Measurements from ENCODE around the gene RABGEF1.

Gene RABGEF1

GRCh38 chr7:66725843-66726242 is 14.7 kb upstream of the RABGEF1 start:
- TF ChIP-seq YY1 (IDR thresholded peaks at IDR 0.05; ENCODE audit: insufficient read depth, insufficient read length) (no peak), ZNF274 (IDR thresholded peaks at IDR 0.05; ENCODE audit: low read depth, low read length) (no peak), SUZ12 (IDR thresholded peaks at IDR 0.05; ENCODE audit: extremely low read depth, insufficient read depth, insufficient read length) (no peak)
- Histone ChIP-seq H3K9me3 (ENCODE audit: insufficient read depth, low read length) (peaks cover 14% of the 10 kb centered on the region), H3K4me3 (ENCODE audit: insufficient read length, low read depth) (no peak overlapping the region), H3K27me3 (ENCODE audit: insufficient read depth, insufficient read length) (no peaks in the 10 kb centered on the region), H3K9ac (ENCODE audit: insufficient read length, low read depth) (no peak overlapping the region), H3K36me3 (ENCODE audit: insufficient read depth, insufficient read length, low read length) (peaks cover 20% of the 10 kb centered on the region), H3K4me1 (ENCODE audit: insufficient read depth, insufficient read length) (no peaks in the 10 kb centered on the region)
- no peak for DNase-seq (ENCODE audit: low read depth, low spot score)

DNA sequence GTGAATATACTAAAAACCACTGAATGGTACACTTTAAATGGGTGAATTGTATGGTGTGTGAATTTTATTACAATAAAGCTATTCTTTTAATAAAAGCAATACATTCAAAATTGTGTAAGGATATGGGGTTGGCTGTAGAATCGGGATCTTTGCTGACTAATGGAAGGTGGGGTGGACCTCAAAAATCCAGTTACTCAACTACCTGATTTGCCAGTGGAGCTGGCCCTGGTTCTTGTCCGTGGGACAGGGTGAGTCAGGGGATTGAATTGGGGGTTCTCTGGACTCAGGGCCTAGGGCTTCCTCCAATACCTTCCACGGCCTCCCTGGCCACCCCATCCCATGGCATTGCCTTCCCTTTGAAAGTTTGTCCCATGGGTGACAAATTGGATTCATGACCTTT is 13.5 kb upstream of the RABGEF1 start:
- TF ChIP-seq YY1 (IDR thresholded peaks at IDR 0.05; ENCODE audit: insufficient read depth, insufficient read length) (no peak), SUZ12 (IDR thresholded peaks at IDR 0.05; ENCODE audit: extremely low read depth, insufficient read depth, insufficient read length) (no peak), ZNF274 (IDR thresholded peaks at IDR 0.05; ENCODE audit: low read depth, low read length) (no peak)
- Histone ChIP-seq H3K4me3 (ENCODE audit: insufficient read length, low read depth) (no peak overlapping the region), H3K36me3 (ENCODE audit: insufficient read depth, insufficient read length, low read length) (peaks cover 15% of the 10 kb centered on the region), H3K27me3 (ENCODE audit: insufficient read depth, insufficient read length) (no peaks in the 10 kb centered on the region), H3K9me3 (ENCODE audit: insufficient read depth, low read length) (peaks cover 14% of the 10 kb centered on the region), H3K4me1 (ENCODE audit: insufficient read depth, insufficient read length) (no peaks in the 10 kb centered on the region), H3K9ac (ENCODE audit: insufficient read length, low read depth) (no peak overlapping the region)
- no peak for DNase-seq (ENCODE audit: low read depth, low spot score)

GRCh38 chr7:66728571-66728970 is 12.0 kb upstream of the RABGEF1 start:
- no peaks in the 10 kb centered on the region for H3K27me3 ChIP-seq (ENCODE audit: insufficient read depth, insufficient read length)
- TF ChIP-seq ZNF274 (IDR thresholded peaks at IDR 0.05; ENCODE audit: low read depth, low read length): no peak
- no peaks in the 10 kb centered on the region for H3K4me1 ChIP-seq (ENCODE audit: insufficient read depth, insufficient read length)
- H3K9ac ChIP-seq (ENCODE audit: insufficient read length, low read depth): no peak overlapping the region
- H3K9me3 ChIP-seq (ENCODE audit: insufficient read depth, low read length): peaks cover 7% of the 10 kb centered on the region
- DNase-seq (ENCODE audit: low read depth, low spot score): no peak
- H3K36me3 ChIP-seq (ENCODE audit: insufficient read depth, insufficient read length, low read length): peaks cover 12% of the 10 kb centered on the region
- H3K4me3 ChIP-seq (ENCODE audit: insufficient read length, low read depth): no peak overlapping the region

GRCh38 chr7:66729274-66729673 is 11.3 kb upstream of the RABGEF1 start:
- no peaks in the 10 kb centered on the region for H3K27me3 ChIP-seq (ENCODE audit: insufficient read depth, insufficient read length)
- 0 out of 2 replicates have a peak, but pooled peaks cover under 1% of the 10 kb centered on the region for H3K9me3 ChIP-seq (ENCODE audit: insufficient read depth, low read length)
- no peak for TF ChIP-seq SUZ12 (IDR thresholded peaks at IDR 0.05; ENCODE audit: extremely low read depth, insufficient read depth, insufficient read length)
- TF ChIP-seq YY1 (IDR thresholded peaks at IDR 0.05; ENCODE audit: insufficient read depth, insufficient read length): no peak
- no peak for TF ChIP-seq ZNF274 (IDR thresholded peaks at IDR 0.05; ENCODE audit: low read depth, low read length)
- no peak for DNase-seq (ENCODE audit: low read depth, low spot score)
- no peaks in the 10 kb centered on the region for H3K4me1 ChIP-seq (ENCODE audit: insufficient read depth, insufficient read length)
- H3K9ac ChIP-seq (ENCODE audit: insufficient read length, low read depth): no peak overlapping the region
- H3K36me3 ChIP-seq (ENCODE audit: insufficient read depth, insufficient read length, low read length): peaks cover 14% of the 10 kb centered on the region
- no peak overlapping the region for H3K4me3 ChIP-seq (ENCODE audit: insufficient read length, low read depth)

DNA sequence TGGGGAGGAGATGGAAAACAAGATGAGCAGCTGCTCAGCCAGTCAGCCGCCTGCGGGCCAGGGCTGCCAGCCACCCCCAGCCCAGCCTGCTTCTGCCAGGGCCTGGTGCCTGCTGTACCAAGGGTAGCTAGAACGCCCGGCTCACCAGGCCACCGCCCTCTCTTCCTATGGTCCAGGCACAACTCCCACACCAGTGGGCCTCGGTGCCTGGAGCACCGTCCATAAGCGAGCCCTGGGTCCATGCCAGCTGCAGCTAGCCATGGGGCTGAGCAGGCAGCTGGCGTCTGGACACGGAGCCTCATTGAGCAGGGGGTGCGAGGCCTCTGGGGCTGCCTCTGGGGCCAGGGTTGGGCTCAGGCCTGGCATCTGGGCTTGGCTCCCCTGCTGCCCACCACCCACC is 8.5 kb upstream of the RABGEF1 start:
- H3K27me3 ChIP-seq (ENCODE audit: insufficient read depth, insufficient read length): no peaks in the 10 kb centered on the region
- TF ChIP-seq ZNF274 (IDR thresholded peaks at IDR 0.05; ENCODE audit: low read depth, low read length): no peak
- no peak for TF ChIP-seq YY1 (IDR thresholded peaks at IDR 0.05; ENCODE audit: insufficient read depth, insufficient read length)
- no peak for TF ChIP-seq SUZ12 (IDR thresholded peaks at IDR 0.05; ENCODE audit: extremely low read depth, insufficient read depth, insufficient read length)
- DNase-seq (ENCODE audit: low read depth, low spot score): no peak
- H3K9ac ChIP-seq (ENCODE audit: insufficient read length, low read depth): no peak overlapping the region
- H3K4me1 ChIP-seq (ENCODE audit: insufficient read depth, insufficient read length): no peaks in the 10 kb centered on the region
- H3K9me3 ChIP-seq (ENCODE audit: insufficient read depth, low read length): peaks cover 14% of the 10 kb centered on the region
- no peak overlapping the region for H3K4me3 ChIP-seq (ENCODE audit: insufficient read length, low read depth)
- H3K36me3 ChIP-seq (ENCODE audit: insufficient read depth, insufficient read length, low read length): peaks cover 23% of the 10 kb centered on the region

- H3K9ac ChIP-seq (ENCODE audit: insufficient read length, low read depth): peak overlapping the region; percentile 26
- H3K27me3 ChIP-seq (ENCODE audit: insufficient read depth, insufficient read length): no peaks in the 10 kb centered on the region
- TF ChIP-seq ZNF274 (IDR thresholded peaks at IDR 0.05; ENCODE audit: low read depth, low read length): no peak
- TF ChIP-seq SUZ12 (IDR thresholded peaks at IDR 0.05; ENCODE audit: extremely low read depth, insufficient read depth, insufficient read length): no peak
- TF ChIP-seq YY1 (IDR thresholded peaks at IDR 0.05; ENCODE audit: insufficient read depth, insufficient read length): no peak
- no peaks in the 10 kb centered on the region for H3K4me1 ChIP-seq (ENCODE audit: insufficient read depth, insufficient read length)
- peaks cover 27% of the 10 kb centered on the region for H3K36me3 ChIP-seq (ENCODE audit: insufficient read depth, insufficient read length, low read length)
- peaks cover 17% of the 10 kb centered on the region for H3K9me3 ChIP-seq (ENCODE audit: insufficient read depth, low read length)
- no peak for DNase-seq (ENCODE audit: low read depth, low spot score)
- H3K4me3 ChIP-seq (ENCODE audit: insufficient read length, low read depth): no peak overlapping the region
Measured at GRCh38 chr7:66732439-66732838, 8.1 kb upstream of the RABGEF1 start.

DNA sequence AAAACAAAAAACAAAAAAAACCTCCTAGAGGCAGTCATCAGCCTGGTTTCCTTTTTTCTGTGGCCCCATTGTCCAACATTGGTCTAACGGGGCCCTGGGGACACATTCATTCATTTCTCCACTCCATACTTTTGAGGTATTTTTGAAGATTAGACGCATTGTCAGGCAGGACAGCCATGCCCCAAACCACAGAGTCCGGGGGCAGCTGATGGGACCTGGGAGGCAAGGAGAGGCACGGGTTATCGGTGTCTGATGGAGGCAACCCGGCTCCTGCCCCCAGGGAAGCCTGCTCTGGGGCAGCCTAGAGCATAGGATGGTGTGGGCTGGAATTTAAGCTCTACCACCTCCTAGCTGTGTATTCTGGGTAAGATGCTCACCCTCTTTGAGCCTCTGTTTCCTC is 6.5 kb upstream of the RABGEF1 start:
- Histone ChIP-seq H3K27me3 (ENCODE audit: insufficient read depth, insufficient read length) (no peaks in the 10 kb centered on the region), H3K9ac (ENCODE audit: insufficient read length, low read depth) (no peak overlapping the region), H3K36me3 (ENCODE audit: insufficient read depth, insufficient read length, low read length) (peaks cover 34% of the 10 kb centered on the region), H3K4me3 (ENCODE audit: insufficient read length, low read depth) (no peak overlapping the region), H3K9me3 (ENCODE audit: insufficient read depth, low read length) (peaks cover 17% of the 10 kb centered on the region), H3K4me1 (ENCODE audit: insufficient read depth, insufficient read length) (no peaks in the 10 kb centered on the region)
- DNase-seq (ENCODE audit: low read depth, low spot score): no peak
- TF ChIP-seq SUZ12 (IDR thresholded peaks at IDR 0.05; ENCODE audit: extremely low read depth, insufficient read depth, insufficient read length) (no peak), ZNF274 (IDR thresholded peaks at IDR 0.05; ENCODE audit: low read depth, low read length) (no peak), YY1 (IDR thresholded peaks at IDR 0.05; ENCODE audit: insufficient read depth, insufficient read length) (no peak)

- no peak for DNase-seq (ENCODE audit: low read depth, low spot score)
- H3K36me3 ChIP-seq (ENCODE audit: insufficient read depth, insufficient read length, low read length): peaks cover 34% of the 10 kb centered on the region
- no peaks in the 10 kb centered on the region for H3K4me1 ChIP-seq (ENCODE audit: insufficient read depth, insufficient read length)
- H3K9ac ChIP-seq (ENCODE audit: insufficient read length, low read depth): no peak overlapping the region
- TF ChIP-seq YY1 (IDR thresholded peaks at IDR 0.05; ENCODE audit: insufficient read depth, insufficient read length): no peak
- TF ChIP-seq ZNF274 (IDR thresholded peaks at IDR 0.05; ENCODE audit: low read depth, low read length): no peak
- no peak for TF ChIP-seq SUZ12 (IDR thresholded peaks at IDR 0.05; ENCODE audit: extremely low read depth, insufficient read depth, insufficient read length)
- H3K27me3 ChIP-seq (ENCODE audit: insufficient read depth, insufficient read length): no peaks in the 10 kb centered on the region
- peaks cover 17% of the 10 kb centered on the region for H3K9me3 ChIP-seq (ENCODE audit: insufficient read depth, low read length)
- H3K4me3 ChIP-seq (ENCODE audit: insufficient read length, low read depth): no peak overlapping the region
Measured at GRCh38 chr7:66735154-66735553, 5.4 kb upstream of the RABGEF1 start.
